ENCODE results near the gene ADARB2.

The ADARB2 gene

DNA sequence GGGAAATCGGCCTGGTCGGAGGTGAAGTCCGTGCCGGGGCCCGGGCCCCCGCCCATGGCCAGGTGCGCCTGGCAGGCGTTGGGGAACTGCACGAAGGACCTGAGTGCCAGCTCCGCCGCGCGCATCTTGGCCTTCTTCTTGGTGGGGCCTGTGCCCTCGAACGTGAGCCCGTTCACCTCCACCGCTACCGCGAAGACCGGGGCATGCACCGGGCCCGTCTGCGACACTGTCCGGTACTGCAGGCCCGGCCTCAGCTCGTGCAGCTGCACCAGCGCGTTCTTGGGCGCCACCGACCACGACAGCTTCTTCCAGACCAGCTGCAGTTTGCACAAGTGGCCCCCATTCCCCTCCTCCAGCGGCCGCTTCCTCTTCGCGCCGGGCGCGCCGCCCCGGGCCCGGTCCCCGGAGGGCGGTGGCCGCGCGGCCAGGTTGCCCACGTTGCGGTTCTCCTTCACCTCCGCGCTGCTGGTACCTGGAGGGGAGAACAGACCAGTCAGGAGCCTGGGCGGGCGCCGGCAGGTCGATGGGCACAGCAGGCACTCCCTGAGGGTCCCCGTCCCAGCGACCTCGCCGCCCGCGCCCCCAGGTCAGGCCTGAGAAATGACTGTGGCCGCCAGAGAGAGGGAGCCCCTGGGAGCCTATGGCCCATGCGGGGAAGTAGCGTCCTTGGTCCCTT is 373.7 kb downstream of the ADARB2 start:
- H3K4me3 ChIP-seq (ENCODE audit: control insufficient read depth, low read depth, low read length), result no peak overlapping the region
- DNase-seq (ENCODE audit: low read depth), result no peak
- TF ChIP-seq, protein P1, sequence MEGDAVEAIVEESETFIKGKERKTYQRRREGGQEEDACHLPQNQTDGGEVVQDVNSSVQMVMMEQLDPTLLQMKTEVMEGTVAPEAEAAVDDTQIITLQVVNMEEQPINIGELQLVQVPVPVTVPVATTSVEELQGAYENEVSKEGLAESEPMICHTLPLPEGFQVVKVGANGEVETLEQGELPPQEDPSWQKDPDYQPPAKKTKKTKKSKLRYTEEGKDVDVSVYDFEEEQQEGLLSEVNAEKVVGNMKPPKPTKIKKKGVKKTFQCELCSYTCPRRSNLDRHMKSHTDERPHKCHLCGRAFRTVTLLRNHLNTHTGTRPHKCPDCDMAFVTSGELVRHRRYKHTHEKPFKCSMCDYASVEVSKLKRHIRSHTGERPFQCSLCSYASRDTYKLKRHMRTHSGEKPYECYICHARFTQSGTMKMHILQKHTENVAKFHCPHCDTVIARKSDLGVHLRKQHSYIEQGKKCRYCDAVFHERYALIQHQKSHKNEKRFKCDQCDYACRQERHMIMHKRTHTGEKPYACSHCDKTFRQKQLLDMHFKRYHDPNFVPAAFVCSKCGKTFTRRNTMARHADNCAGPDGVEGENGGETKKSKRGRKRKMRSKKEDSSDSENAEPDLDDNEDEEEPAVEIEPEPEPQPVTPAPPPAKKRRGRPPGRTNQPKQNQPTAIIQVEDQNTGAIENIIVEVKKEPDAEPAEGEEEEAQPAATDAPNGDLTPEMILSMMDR (conservative IDR thresholded peaks at IDR 0.05; ENCODE audit: control insufficient read depth, insufficient read depth, low read depth, low read length), result no peak

DNA sequence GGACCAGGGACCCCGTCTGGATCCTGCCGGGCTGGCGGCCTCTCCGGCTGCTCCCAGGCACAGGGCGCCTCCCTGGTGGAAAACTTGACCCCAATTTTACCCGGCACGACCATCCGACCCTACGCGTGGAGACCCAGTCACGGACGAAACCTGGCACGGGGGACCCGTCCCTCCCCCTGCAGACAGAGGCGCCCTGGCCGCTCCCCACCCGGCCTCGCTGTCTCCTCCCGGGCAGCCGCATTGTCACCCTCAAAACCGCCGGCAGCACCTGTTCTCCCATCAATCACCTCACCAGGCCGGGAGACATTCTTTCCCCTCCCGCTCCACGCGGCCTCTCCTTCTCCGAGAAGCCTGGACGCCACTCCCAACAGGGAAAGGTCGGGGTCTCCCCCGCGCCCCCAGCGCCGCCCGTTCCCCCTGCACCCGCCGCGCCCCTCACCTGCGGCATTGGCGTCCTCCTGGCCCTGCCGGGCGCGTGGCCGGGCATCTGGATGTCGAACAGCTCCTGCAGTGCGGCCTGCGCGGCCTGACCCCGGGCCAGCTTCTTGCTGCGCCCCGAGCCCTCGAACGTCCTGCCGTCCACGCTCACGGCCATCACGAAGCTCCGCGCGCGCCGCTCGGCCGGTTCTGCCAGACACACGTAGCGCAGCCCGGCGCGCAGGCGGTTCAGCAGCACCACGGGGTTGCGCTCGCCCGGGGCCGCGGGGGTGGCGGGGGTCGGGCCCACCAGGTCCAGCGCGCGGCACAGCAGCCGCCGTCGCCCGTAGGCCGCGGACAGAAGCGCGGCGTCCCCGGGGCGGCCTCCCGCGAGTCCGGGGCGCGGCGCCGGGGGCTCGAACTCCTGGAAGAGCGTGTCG is 374.5 kb downstream of the ADARB2 start:
- TF ChIP-seq, protein P1 (conservative IDR thresholded peaks at IDR 0.05; ENCODE audit: control insufficient read depth, insufficient read depth, low read depth, low read length), result no peak
- H3K4me3 ChIP-seq (ENCODE audit: control insufficient read depth, low read depth, low read length), result no peak overlapping the region
- DNase-seq (ENCODE audit: low read depth), result no peak

DNA sequence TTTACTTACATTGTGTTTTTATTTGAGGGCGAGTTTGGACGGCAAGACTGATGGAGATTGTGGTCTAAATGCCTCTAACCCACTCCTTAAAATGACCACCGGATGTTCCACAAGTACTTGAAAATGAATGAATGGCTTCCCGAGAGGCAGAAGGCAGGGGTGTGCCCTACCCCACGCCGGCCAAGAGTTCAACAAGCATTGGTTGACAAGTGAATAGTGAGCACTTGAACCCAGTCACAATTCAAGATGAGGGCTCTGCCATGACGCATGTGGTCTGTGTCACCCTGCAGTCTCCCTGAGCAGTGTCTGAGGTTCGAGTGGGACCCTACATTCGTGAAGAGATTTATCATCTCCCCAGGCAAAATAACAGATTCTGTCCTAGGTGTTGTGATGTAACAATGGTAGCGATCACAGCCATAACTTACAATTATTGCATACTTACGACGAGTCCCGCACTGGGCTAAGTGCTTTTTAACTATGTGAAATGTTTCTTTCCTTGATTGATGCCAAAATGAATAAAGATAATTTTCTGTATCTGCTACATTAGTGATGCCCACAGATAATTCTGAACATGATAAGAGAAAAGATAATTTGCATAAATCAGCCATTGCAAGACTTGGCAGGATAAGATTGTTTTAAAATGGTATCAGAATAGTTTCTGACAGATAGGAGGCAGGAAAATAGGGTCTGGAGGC is 375.8 kb downstream of the ADARB2 start:
- DNase-seq (ENCODE audit: low read depth), result no peak
- TF ChIP-seq, protein P1 (conservative IDR thresholded peaks at IDR 0.05; ENCODE audit: control insufficient read depth, insufficient read depth, low read depth, low read length), result no peak
- no peak overlapping the region for H3K4me3 ChIP-seq (ENCODE audit: control insufficient read depth, low read depth, low read length)

DNA sequence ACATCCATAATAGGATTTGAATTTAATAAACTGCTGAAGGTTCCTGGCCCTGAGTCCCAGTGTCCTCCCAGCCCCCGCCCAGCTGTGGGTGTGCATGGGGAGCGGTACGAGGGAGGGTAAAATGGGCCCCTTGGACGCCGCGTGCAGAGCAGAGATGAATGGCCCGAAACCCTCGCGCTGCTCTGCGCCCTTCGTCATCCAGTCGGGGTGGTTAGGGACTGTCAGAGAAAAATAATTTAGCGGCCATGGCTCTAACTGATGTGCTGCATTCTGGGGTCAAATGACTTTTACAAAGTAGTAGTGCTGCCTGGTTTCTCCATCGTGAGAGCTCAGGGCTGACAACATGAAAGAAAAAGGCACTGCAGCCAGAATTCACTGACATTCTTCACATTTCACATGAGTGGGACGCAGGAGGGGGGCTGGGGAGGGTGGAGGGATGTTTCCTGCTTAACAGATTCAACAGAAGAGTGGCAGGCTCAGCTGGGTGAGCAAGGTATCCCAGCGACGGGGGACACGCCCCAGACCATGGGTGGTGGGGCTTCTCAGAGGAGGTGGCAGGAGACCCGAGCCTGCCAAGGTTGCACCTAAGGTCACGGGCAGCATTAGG is 376.7 kb downstream of the ADARB2 start:
- H3K4me3 ChIP-seq (ENCODE audit: control insufficient read depth, low read depth, low read length), result no peak overlapping the region
- TF ChIP-seq, protein P1 (conservative IDR thresholded peaks at IDR 0.05; ENCODE audit: control insufficient read depth, insufficient read depth, low read depth, low read length), result no peak
- no peak for DNase-seq (ENCODE audit: low read depth)

DNA sequence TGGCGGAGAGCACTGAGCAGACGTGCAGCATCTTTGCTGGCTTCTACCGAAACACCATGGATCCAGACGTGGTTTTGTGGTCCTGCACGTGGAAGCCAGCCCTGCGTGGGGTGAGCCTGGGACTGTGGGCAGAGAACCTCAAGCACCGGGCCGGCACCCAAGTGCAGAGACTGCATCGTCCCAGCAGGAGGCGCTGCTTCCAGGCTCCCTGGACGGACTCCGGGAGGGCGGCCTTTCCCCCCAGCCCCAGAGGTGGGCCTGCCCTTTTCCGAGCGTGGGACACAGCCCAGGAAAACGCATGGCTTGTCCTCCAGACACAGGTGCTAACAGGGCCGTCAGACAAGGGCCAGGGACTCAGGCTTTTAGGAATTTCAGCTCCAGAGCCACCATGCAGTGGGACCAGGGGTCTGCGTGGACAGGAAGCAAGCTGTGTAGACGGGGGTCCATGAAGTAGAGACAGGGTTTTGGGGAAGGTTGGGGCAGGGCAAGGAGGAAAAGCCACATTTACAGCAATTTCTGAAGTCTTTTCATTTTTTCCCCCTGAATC is 377.2 kb downstream of the ADARB2 start:
- no peak for DNase-seq (ENCODE audit: low read depth)
- TF ChIP-seq, protein P1 (conservative IDR thresholded peaks at IDR 0.05; ENCODE audit: control insufficient read depth, insufficient read depth, low read depth, low read length), result no peak
- no peak overlapping the region for H3K4me3 ChIP-seq (ENCODE audit: control insufficient read depth, low read depth, low read length)

DNA sequence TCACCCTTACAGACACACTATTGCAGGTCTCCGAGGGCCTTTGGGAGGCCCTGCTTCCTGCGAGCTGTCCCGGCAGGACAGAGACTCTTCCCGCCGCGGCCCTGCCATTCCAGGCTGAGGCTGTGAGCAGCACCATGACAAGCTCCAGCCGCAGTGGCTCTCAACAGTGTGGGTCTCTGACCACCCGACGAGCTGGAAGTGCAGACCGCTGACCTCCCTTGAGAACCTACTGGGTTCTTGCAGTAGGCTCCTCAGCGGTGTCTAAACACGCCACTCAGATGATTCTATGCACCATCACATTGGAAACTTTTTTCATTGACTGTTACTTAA is 377.7 kb downstream of the ADARB2 start:
- no peak overlapping the region for H3K4me3 ChIP-seq (ENCODE audit: control insufficient read depth, low read depth, low read length)
- no peak for DNase-seq (ENCODE audit: low read depth)

More for the DNA sequence above, 377.7 kb downstream of the ADARB2 start:
- TF ChIP-seq, protein P1 (conservative IDR thresholded peaks at IDR 0.05; ENCODE audit: control insufficient read depth, insufficient read depth, low read depth, low read length), result no peak

Measured in fibroblast of mammary gland (primary cell).